ENCODE results near the gene KIF6.

Gene KIF6

GRCh38 chr6:39366931-39367618 lies 358.1 kb downstream of the KIF6 start:
- DNase-seq, result no peak

GRCh38 chr6:39365281-39366074 lies 359.7 kb downstream of the KIF6 start:
- no peak for DNase-seq

GRCh38 chr6:39363280-39363679 lies 361.9 kb downstream of the KIF6 start:
- no peak for DNase-seq

DNA sequence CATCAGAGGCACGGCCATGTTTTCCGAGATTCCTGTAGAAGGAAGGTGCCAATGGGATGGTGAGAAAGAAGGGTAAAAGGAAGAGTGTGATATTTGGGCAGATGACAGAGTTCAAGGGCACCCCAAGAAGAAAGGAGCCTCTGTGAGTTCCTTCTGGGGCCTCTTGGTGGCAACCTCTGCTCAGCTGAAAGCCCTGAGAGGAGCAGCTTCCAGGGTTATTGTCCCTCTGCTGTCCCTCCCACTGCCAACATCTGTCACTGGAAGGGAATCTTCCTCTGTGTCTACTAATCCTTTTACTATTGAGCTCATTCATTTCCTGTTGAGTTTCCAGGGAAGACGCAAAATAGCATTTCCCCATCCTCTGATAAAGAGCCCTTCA lies 362.7 kb downstream of the KIF6 start:
- peak in 1 of 2 experiments; percentile 20 for DNase-seq

- DNase-seq, result peak; percentile 75 to 77
Measured at GRCh38 chr6:39361657-39362486, 363.3 kb downstream of the KIF6 start.

- DNase-seq, result no peak
Measured at GRCh38 chr6:39360378-39360777, 364.8 kb downstream of the KIF6 start.

- DNase-seq, result peak; percentile 79 to 81
Measured at GRCh38 chr6:39357998-39358686, 367.1 kb downstream of the KIF6 start.

DNA sequence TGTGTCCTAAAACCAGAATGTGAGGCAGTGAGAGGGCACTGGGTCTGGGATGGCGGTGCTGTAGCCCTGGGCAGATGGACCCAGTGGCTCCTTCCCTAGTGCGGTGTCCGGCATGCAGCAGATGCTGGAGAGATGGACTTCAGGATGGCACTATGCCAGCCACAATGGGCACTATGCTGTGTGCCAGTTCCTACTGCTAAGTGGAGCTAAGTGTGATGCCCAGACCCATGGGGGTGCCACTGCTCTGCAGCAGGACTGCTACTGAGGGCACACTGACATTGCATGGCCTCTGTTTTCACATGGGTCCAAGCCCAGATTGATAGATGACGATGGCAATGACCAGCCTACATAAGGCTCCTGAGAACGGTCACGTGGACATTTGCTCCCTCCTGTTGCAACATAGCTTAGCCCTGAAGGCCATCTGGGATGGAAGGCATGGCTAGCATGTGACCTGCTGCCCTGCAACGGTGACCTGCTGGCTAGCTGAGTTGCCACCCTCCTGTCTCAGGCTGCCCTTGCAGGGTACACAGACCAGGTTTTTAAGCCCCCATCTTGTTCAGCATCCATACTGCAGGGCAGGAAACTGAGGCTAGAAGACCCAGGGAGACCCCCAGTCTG lies 371.4 kb downstream of the KIF6 start:
- DNase-seq, result no peak

GRCh38 chr6:39350723-39351505 lies 374.3 kb downstream of the KIF6 start:
- DNase-seq, result no peak

DNA sequence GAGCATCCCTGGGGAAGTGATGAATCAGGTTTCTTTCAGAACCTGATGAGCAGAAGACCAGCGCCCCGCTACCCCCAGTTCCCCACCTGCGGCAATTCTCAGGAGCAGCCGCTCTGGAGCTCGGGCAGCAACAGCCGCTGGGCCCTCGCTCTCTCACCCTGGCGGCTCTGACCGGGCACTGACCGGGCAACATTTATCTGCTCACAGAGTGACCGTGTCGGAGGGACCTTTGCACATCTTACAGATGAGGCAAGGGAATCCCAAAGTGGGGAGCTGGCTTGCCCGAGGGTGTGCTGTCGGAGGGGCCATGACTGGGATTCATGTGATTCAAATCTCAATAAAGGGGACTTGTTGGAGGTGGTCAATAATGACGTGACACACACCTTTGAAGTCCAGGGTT lies 376.5 kb downstream of the KIF6 start:
- DNase-seq, result no peak

GRCh38 chr6:39347906-39348585 lies 377.2 kb downstream of the KIF6 start:
- DNase-seq, result peak; percentile 43 to 45

DNA sequence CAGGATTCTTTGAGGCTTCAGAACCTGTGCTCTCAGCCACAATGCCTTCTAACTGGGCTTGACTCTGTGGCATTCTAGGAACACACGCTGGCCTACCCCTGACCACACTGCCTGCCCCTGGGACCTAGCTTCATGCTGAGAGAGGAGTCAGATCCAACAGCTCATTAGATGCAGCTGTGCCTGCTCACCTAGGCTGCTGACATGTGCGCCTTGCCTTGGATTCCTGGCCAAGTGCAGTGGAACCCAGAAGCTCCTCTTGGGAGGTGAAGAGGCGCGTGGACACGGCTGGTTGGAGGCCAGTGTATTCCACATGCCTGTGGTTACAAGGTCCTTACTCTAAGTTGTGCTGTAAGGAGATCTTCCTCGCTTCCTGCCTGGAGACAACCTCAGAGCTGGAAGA lies 378.0 kb downstream of the KIF6 start:
- DNase-seq, result peak in 1 of 2 experiments; percentile 3

- peak in 1 of 2 experiments; percentile 8 for DNase-seq
Measured at GRCh38 chr6:39344821-39345280, 380.4 kb downstream of the KIF6 start.

DNA sequence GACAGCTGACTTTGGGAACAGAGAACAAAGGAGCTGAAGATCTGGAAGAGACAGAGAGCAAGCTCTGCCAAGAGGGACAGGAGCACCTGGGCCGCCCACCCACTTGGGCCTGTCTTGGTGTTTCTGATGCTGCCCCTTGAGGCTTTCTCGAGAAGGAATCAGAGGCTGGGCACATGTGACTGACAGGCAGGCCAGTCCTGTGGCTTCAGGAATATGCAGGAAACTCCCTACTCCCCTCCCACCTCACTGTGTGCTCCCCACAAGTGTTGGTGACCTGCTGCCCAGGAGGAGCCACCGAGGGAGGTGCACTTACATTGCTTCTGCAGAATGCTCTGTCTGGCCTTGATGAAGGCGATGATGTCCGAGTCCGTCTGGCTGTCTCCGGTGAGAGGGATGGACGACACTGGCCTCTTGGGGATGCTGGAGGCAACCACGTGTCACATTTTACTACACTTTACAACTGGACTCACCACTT lies 381.8 kb downstream of the KIF6 start:
- DNase-seq, result no peak

DNA sequence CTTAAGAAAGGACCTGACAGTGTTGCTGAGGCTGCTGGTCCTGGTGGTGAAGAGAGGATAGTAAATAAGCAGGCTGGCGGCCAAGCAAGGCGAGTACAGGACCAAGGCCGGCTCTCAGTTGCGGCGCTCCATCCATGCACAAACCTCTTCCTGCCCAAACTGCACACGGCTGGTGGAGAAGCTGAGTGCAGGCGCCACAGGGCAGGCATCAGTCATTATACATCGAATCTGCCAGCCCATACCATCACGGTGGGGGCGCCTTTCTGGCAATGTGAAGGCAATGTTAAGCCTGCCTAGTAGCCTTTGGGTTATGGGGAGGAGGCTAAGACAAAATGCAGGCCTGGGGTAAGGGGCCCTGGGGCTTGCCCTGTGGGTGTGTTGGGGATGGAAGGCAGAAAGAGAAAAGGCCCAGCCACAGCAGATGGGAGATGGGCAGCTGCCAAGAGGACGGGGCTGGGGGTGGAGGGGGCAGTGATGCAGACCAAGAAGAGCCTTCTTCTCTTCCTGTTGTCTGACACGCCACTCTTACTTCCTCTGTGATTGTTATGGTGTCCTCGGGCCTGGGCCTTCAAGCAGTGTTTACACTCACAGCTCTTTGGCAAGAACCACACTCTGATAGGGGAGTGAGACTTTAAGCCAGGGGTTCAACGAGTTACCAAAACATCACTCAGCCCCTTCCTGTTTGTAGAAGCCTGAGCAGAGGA lies 382.4 kb downstream of the KIF6 start:
- DNase-seq, result peak in 1 of 2 experiments; percentile 16

DNA sequence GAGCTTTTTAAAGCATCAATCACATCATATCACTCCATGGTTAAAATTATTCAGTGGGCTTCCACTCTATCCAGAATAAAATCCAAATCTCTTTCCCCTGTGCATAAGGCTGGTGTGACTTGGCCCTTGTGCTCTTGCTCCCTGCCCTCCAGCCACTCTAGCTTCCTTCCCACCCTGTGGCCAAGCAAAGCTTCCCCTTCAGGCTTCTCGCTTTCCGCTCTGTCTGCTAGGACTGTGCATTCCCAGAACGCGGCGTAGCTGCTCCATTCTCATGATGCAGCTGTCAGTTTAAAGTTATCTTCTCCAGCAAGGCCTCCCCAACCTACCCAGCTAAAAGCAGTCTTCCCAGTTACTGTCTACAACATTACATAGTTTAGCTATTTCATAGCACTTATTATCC lies 383.3 kb downstream of the KIF6 start:
- no peak for DNase-seq

DNA sequence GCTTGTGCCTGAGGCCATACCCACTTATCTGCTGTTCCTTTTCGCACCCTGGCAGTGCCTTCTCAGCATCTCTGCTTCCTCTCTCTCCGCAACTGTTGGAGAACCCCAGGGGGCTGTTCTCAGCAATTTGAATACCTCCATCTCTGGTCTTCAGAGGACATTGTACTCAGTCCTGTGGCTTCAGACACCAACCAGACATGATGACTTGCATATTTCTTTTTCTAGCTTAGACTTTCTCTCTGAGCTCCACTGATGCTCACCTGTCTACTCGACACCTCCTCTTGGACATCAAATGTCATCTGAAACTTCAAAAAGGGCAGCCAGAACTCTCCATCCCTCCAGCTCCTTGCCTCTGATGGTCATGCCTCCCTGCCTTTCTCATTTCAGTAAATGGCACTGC lies 383.9 kb downstream of the KIF6 start:
- no peak for DNase-seq

DNA sequence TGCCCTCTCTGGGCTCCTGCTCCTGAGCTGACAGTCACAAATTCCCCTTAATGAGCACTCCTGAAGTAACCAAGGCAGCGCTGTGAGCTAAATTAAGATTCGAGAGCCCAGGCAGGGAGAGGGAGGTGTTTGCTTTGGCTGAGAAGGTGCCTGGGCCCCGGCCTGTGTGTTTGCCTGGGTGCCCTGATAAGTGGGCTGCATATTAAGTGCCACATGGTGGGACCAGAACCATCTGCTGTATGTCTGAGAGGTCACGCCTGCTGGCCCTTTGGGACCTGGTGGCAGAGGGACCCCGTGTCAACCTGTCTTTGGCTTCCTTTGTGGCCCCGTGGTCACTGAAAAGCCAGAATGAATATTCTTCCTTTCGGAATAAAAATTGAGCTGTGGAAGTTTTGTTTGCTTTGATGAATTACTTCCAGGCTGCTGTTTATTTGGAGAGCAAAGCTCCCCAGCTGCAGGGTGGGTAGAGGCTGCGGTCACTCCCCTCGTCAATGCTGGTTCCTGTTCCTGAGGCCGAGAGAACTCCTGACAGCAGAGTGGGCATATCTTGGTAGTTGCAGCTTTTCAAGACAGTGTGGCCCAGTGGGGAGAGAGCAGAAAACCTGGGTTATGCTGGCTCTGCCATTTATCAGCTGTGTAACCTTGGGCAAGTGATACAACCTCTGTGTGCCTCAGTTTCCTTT lies 385.2 kb downstream of the KIF6 start:
- DNase-seq, result peak; percentile 88 to 91

DNA sequence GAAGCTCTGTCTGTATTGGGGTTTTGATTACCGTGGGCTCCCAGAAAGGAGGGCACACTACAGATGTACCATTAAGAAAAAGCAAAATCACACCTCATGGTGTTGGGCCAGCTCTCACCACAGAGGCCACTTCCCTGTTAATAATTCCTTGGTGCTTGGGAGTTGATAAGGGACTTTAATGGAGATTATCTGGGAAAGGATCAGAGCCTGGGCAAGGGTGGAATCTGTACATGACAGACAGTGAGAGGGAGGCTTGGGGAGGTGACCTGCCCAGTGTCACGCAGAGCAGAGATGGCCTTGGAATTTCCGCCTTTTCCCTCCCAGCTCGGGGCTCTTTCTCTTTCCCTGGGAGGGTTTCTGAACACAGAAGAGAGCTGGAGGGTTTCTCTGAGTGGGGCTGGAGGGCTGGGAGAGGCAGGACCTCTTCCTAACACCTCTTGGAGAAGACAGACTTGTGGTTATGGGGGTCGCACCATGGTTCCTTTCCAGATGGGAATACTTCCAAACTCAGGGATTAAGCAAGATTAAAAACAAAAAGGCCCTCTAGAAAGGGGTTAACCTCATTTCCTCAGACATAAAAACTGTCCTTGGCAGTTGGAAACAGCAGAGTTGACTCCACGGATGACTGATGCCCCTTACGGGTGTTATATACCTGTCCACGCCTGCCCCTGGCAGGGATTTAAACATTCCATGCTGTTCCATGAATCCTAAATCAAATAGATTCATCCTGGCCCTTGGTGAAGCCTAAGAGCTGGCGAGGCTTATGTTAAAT lies 385.9 kb downstream of the KIF6 start:
- no peak for DNase-seq
